Measurements from ENCODE around the gene SEC22C.

The SEC22C gene

DNA sequence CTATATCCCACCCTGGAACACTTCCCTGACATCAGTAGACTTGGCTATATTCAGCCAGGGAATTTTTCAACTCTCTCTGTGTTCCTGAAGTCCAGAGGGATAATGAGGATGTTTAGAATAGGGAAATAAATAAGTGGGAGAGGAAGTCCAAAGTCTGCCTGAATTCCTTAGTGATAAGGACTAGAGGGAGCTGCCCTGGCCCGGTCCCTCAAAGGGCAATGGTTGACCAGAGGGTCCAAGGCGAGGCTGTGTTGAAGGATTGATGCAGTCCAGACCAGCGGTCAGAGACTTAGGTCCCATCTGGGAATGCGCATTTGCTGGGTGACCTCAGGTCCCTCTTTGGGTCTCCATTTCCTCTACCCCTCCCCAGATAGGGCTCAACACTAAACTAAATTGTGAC is 71.4 kb downstream of the SEC22C start:
- no peak for DNase-seq

DNA sequence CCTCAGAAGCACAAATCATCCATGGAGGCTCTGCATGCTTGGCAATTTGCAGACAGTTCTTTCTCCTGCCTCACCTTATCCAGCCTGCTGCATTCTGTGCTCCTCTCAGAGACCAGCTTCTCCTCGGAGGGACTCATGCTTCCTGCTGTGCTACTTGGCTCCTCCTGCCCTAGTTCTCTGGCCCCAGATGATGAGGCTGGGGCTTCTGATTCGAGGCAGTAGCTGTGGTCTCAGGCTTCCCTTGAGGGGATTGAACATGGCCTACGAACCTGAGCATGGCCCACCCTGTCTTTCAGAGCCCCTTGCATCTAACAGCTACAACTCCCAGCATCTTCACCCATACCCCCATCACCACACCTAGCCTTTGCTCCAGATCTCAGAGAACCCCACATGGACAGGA is 72.7 kb downstream of the SEC22C start:
- no peak for DNase-seq

DNA sequence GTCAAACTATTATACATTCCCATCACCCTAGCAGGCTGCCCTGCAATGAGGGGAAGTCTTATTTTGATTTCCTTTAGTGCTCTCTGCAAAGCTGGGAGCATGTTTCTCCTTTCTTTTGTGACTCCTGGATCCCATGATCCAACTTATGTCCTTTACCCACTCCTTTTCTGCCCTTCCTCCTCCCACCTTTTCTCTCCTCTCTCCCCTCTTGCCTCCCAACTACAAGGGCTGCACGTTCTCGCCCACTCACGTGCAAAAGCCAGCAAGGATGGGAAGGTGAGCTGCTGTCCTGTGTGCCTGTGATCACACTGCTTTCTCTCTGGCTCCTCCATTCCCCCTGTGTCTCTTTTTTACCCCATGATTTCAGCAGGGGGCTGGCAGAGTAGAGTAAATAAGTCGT is 73.2 kb downstream of the SEC22C start:
- DNase-seq, result no peak

DNA sequence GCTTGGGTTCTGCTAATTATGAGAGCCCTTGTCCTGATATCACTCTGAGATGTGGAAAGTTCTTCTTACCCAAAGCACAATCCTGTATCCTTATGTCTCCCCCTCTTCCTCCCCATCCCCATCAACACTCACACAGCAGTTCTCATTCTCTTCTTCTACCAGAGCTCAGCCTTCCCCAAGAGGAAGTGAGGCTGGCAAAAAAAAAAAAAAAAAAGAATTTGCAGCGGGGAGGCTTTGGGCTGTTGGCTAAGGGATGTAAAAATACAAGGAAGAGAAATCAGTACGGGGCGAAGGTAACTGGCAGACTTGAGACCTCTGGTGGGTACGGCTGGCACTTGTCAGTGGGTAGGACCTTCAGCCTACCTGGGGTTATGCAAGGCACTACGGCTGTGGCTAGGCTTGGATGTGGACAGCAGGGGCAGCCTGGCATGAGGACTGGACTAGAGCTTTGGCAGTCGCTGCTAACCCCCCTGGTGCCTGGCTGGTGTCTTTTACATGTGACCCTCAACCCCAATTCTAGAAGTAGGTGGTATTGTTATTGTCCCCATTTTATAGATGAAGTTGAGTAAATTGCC is 73.9 kb downstream of the SEC22C start:
- no peak for DNase-seq

DNA sequence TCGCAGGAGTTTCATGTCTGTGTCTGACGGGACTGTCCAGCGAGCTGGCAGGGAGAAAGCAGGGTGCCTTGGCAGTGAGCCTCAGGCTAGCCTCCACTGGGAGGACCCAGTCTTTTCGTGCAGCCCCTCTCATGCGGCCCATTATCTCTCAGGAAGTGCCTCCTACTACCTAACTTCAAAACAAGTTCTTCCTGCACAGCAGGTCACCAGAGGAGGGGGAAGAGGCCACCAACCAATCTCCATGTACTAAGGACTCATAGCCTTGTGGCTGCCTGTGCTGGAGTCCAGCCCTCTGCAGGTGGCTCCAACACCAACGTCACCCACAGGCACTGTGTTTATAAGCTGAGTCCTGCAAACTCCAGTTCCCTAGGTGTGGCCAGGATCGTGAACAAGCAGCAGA is 74.5 kb downstream of the SEC22C start:
- no peak for DNase-seq

DNA sequence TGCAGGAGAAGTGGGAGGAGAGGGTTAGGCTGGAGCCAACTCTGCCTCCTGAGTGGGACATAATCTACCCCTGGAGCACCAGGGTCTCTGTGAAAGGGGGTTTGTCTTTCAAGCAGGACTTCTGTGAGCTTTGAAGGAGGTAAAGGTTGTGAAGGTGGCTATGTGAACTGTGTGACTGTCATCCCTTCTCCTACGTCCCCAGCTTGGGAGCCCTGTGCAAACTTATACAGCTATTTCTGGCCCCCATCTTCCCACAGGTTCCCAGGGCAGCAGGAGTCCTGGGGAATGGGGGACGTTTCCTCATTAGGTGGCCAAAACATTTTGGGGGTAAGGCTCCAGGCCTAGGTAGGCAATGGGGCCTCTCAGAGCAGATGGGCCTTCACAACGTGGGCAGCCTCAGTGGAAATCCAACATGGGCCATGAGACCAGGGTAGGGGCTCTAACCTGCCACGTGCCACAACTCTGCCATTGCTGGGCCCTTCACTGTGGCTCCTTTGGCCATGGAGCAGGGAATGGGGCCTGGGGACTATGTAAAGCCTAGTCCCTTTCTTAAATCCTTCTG is 75.8 kb downstream of the SEC22C start:
- DNase-seq, result no peak

DNA sequence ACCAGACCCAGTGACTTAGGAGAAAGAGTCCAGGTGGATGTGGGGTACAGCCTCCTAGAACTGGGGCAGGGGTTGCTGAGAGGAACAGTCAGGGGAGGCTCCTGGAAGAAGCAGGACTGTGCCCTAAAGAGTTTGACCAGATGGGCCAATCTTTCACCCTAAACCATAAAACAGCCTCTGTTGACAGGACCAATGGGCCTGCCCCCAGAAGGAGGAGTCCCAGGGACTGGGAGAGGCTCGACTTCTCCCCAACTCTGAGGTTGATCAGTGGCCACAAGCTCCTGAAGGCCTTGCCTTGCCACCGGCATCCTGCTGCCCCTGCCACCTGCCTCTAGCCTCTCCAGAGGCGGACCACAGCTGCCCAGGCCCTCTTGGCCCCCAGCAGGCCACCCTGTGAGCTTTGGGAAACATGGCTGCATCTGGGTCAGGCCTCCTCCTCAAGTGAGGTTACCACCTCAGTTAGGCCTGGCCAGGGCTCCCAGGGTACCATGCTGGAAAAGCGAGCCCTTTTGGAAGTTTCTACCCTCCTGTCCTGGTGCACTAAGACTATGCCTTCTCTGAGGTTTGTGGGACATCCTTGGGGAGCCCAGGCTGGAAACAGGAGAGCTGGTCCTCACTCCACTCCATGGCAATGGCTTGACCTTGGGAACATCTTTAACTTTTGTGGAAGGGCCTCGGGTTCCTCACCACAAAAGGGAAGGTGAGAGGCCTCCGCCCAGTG is 76.5 kb downstream of the SEC22C start:
- DNase-seq, result no peak

DNA sequence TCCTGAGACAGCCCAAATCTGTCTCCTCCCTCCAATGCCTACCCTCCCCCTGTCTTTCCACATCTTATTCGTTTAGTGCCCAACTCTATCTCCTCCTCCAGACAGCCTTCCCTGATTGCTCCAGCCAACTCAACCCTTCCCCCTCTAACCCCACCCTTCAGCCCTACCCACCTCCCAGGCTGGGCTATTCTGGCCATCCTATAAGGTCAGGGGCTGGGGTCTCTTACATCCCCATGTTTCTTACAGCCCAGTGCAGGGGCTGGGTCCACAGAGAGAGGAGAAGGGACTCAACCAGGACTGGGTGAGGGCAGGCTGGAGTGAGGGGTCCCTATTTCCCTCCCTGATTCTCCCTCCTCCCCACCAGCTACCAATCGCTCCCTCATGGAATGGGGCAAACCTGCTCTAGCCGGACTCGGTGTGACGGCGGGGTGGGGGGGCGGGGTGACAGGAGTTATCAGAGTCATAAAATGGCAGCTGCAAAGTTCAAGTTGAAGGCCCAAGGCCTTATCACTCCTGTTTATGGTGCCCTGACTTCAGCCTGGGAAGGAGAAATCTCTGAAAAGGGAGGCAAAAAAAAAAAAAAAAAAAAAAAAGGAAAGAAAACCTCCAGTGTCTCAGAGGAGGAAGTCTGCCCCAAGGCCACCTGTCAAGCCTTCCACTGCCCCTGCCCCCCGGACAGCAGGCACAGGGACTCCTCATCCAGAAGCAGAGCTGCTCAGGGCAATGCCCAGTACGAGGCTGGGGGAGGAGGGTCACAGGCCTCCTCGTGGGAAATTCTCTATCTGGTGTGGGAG is 77.2 kb downstream of the SEC22C start:
- DNase-seq, result no peak

DNA sequence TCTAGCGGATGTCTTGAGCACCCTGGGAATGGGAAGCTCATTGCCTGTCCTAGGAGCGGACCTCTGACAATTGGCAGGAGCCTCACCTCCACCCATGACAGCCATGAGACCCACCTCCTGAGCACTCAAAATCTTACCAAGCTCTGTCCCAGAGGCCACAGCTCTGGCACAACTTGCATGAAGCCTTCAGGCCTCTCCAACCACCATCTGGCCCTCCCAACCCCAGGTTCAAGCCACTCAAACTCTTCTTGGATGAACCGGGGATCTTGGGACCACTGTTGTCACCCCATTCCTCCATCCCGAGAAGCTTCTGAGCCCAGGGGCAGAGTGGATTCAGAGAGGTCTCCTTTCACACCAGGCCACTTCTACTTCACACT is 77.8 kb downstream of the SEC22C start:
- no peak for DNase-seq

DNA sequence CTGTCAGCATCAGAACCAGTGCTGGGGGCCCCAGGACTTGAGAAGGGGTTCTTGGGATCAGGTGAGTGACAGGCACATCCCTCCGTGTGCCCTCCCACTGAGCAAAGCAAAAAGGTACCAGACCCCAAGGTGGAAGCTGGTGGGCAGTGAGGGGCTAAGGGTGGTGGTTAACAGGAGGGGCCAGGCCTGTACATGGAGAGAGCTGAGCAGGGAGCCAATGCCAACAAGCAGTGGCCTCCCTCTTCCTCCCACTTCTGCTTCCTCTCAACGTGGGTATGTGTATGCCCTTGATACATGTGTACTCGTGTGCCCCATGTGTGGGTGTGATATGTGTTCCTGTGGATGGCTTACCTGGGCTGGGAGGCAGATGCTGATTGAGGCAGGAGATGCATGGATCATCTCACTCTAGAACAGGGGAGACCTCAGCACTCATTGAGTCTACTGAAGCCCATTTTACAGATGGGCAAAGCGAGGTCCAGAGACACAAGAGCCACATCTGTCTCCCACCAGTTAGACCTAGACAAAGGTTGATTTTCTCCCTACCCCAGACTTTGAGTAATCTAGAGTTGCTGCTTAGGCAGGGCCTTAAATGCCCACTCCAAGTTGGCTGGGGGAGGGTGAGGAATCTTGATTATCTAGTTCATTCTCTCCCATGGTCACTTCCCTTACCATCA is 78.4 kb downstream of the SEC22C start:
- DNase-seq, result no peak

DNA sequence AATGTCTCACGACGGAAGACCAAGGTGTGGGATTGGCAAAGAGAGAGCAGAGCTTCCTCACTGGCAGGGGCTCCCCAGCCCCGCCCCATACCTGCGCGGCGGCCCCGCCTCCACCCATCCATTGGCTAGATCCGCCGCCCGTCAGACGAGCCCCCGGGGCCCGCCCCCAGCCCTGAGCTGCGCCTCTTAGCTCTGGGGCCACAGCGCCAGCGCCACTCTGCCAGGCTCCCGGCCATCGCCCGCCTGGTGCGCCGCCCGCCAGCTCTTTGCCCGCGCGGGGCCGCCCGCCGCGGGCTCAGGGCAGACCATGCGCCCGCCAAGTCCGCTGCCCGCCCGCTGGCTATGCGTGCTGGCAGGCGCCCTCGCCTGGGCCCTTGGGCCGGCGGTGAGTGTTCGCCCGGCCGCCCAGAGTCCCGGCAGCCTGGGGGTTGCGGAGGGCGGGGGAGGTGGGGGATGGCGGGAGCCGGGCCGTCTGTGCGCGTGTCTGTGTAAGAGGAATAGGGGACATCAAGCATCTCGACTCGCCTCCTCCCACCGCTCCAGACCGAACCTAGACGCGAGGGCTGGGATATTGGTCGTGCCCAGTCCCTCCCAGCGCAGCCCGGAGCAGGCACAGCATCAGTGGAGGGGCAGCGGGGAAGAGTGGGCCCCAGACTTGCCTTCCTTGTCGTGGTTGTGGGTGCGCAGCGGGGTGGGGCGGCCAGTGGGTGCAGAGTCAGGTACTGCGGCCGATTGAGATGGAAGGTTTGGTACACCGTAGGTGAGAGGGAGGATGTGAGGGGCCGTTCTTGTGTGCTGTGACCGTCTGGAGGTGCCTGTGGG is 79.1 kb downstream of the SEC22C start, which contains the start of gene VIPR1:
Gene VIPR1, plus strand, starts transcription at position 215 of the 822 bp plus-strand sequence. Its CDS starts 93 bp downstream, at position 308.
- peak; percentile 95 for DNase-seq

DNA sequence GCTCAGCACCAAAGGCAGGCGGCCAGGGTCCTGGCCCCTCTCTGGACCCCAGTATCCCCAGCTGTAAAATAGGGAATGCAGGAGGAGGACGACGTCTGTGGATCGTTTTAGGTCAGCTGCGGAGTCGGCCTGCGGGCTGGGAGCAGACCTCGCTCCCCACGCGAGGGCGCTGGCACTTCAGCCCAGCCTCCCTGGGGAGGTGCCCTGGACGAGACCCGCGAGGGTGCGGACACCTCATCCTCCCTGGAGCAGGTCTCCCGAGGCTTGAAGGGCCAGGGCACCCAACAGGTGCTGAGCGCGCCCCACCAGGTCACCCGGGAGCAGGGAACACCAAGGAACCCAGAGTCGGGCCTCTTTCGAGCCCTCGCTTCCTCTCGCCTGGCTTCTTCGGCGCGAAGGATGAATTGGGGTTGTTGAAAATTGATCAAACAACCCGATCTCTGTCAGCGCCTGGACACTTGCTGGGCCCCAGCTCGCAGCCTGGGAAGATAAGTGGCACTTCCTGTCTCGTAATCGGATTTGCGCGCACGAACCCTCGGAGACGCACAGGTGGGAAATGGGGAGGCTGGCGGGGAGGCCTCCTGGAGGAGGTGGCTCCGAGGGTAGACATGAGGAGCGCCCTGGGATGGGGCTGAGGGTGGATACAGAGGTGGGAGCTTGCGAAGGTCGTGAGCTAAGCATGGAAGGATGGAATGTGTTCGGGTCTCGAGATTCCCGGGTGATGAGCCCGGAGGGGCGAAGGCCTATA is 79.9 kb downstream of the SEC22C start:
- DNase-seq, result peak; percentile 73

DNA sequence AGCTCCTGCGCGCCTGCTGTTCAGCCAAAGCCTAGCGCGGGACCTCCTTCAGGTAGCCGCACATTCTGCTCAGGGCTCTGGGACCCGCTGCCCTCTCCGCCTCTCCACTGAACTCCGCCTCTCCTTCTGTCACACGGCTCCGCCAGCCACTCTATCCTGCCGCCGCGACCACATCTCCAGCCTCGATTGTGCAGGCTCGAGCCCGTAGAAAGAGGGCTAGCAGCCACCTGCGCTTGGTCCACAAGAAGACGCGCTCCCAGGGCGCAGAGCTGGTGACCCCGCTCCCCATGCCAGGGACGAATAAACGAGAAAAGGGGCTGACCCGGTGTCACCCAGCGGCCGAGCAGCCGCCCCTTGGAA is 80.5 kb downstream of the SEC22C start:
- DNase-seq, result peak; percentile 16

DNA sequence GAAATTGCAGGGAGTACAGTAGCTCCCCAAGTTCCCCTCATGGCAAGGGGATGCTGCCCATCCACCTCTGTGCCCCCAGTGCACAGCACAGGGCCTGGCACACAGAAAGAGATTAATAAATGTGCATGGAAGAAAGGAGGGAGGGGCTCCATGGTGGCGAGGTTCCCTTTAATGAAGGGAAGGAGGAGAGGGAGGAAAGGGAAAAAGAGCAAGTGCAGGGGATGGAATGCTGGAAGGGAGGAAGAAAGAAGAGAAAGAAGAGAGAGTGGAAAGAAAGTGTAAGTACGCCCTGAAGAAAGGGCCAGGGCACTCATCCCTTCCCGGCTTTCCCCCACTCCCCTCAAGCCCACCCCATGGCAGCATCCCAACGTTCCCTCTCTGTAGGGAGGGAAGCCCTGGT is 80.9 kb downstream of the SEC22C start:
- DNase-seq, result no peak

DNA sequence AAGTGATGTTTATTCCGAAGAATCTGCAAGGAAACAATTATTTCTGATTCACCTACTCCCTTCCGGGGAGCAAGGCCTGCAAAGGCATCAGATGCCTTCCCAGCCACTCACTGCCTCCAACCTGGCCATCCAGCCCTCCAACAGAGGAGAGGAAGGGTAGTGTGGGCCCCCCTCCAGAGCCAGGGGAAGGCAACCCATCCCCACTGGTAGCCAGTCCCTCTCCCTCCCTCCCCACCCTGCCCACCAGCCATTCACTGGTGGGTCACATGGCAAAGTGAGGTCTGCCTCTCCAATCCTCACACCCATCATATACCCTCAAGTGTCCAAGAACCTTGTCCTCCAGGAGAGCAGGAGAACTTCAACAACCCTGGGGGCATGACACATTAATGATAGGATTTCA is 81.7 kb downstream of the SEC22C start:
- no peak for DNase-seq

DNA sequence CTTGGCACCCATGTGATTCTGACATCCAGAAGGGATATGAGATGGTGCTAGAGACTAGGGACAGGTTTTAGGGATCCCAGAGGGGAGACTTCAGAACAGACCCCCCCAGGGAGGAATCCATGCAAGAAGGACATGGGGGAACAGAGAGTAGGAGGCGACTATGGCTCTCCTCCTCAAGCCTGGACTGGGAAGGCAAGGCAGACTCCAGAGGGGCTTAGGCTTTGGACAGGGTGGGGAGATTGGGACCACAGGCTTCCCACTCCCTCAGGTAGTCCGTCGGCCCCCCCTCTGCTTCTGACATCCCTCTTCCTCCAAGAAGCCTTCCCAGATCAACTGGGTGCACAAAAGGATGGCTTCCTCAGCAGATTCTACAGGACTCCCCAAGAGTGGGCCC is 82.3 kb downstream of the SEC22C start:
- DNase-seq, result no peak

DNA sequence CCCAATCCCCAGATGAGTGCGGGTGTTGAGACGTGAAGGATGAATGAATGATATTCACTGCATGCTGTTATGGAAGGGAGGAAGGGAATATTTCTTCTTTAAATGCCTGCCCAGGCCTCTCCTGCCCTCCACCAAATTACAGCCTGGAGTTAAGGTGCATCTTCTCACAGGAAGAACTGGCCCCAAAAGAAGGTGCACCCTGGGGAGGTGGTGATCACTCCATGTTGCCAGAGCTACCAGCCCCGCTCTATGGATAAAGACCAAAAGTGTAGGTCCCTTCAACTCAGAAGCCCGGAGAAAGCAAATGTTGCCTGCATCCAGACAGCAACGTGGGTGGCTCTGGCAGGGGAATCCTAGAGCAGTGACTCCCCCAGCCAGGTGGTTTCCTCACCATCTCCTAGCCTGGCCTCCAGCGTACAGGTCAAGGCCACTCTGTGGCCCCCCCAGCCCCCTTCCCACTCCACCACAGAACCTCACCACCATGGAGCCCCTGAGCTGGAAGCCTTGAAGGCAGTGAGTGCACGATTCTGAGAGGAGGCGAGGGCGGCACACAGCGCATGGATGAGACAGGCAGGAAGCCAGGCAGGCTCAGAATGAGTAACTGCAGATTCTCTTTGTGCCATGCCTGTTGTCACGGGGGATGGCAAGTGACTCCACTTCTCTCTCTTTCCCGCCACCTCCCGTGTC is 82.8 kb downstream of the SEC22C start:
- peak; percentile 17 for DNase-seq

DNA sequence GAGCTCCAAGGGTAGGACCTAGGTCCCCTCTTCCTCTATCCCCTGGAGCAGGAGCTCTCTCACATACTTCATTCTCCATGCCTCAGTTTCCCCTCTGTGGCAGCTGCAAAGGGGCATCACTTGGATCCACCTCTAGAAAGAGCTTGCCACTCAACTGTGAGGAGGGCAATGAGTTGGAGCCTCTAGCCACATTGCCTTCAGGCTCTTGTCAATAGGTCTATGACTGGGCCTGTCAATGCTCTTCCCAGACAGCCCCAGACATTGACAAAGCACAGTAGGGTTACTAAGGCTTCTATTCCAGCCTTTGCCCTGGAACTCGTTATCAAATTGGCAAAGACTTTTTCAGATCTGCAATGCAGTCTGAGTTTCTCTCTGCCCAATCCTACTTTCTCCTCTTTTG is 83.7 kb downstream of the SEC22C start:
- DNase-seq, result no peak
